Left cardiac atrium (tissue), 4 donors: ENCODE data around the gene NECAB2. TPM values are rescaled to one million over a fixed set of nuclear protein-coding genes. Genes with fewer than 3 reads are reported as not detected.

Experiments used
- ATAC-seq, 2 donors: fragments of 200-7000 bp; cut with Tn5 transposase; one replicate each; pipeline ENCODE4 v1.9.1; 2020; ENCODE audit warnings: mild to moderate bottlenecking in 2 of 2, moderate library complexity in 2 of 2
- DNase-seq: peaks from one replicate; pipeline ENCODE4 v3.0.0-alpha.2; 2020
- intact Hi-C, 2 donors: fragments of 100-400 bp; cut with DNase I; formaldehyde crosslinking; loops; one replicate each; pipeline versions ENCODE4 v1.14.1 to v1.15.1; 2022 to 2023
- total RNA-seq, 2 donors: library from RNA; stranded (reverse); fragmentation: NEBNext Ultra II Directional; extraction: Animal tissue kit (Norgen Biotek cat#: 25700); gene quantifications; one replicate each; pipeline ENCODE4 v1.2.1, GENCODE V29; 2021
- donor health status: DM: no; HTN: yes; CAD: no.
- donor health status: DM: no; HTN: yes; CAD: no; lungs with severe emphysema.
- donor health status: DM: yes; HTN: yes; CAD: no.
- donor health status: Dilated cardiomyopathy.

NECAB2 gene
- total RNA-seq, 2 donors from 2014 or later, result 0.91 TPM; not detected in 1

- intact Hi-C loops, result loop anchor here (5.0 to 10.0 kb wide), 2 partner anchors 204 to 211 kb away; partner anchors contain the start of gene TAF1C (in 1 of the 2)
- ATAC-seq, result no peak
- no peak for DNase-seq
These were observed 5.7 kb downstream of the NECAB2 start for GRCh38 chr16:83973581-83974385.

- intact Hi-C loops, result loop anchor here (5.0 to 10.0 kb wide), 2 partner anchors 203 to 210 kb away; partner anchors contain the start of gene TAF1C (in 1 of the 2)
- DNase-seq (no peak), ATAC-seq (no peak)
These were observed 6.4 kb downstream of the NECAB2 start for GRCh38 chr16:83974475-83974874.

GRCh38 chr16:83975590-83976260 is 7.7 kb downstream of the NECAB2 start:
- intact Hi-C loops, result loop anchor here in 1 of 2 donors (10.0 kb wide), 1 partner anchor 209 kb away; the partner anchor contains the start of gene TAF1C
- DNase-seq (no peak), ATAC-seq (no peak)

- DNase-seq, result no peak
- intact Hi-C loops, result loop anchor here in 1 of 2 donors (10.0 kb wide), 1 partner anchor 208 kb away; the partner anchor contains the start of gene TAF1C
- ATAC-seq, result no peak
These were observed 9.2 kb downstream of the NECAB2 start for GRCh38 chr16:83977056-83977815.

GRCh38 chr16:83978401-83978904 is 10.4 kb downstream of the NECAB2 start:
- ATAC-seq (no peak), DNase-seq (no peak)
- intact Hi-C loops, result loop anchor here in 1 of 2 donors (10.0 kb wide), 1 partner anchor 206 kb away; the partner anchor contains the start of gene TAF1C

GRCh38 chr16:83979441-83979840 is 11.4 kb downstream of the NECAB2 start:
- DNase-seq, result no peak
- intact Hi-C loops, result loop anchor here in 1 of 2 donors (10.0 kb wide), 1 partner anchor 205 kb away; the partner anchor contains the start of gene TAF1C

GRCh38 chr16:83980794-83981193 is 12.8 kb downstream of the NECAB2 start:
- no peak for DNase-seq
- no peak for ATAC-seq
- intact Hi-C loops, result no loop called here

More at GRCh38 chr16:83979441-83979840, 11.4 kb downstream of the NECAB2 start:
- no peak for ATAC-seq

GRCh38 chr16:83981799-83982198 is 13.8 kb downstream of the NECAB2 start:
- intact Hi-C loops, result no loop called here
- ATAC-seq, result no peak
- no peak for DNase-seq

- DNase-seq (no peak), ATAC-seq (no peak)
- intact Hi-C loops, result no loop called here
These were observed 15.4 kb downstream of the NECAB2 start for GRCh38 chr16:83983491-83983890.

GRCh38 chr16:83989300-83989699 is 21.3 kb downstream of the NECAB2 start:
- DNase-seq (no peak), ATAC-seq (no peak)
- intact Hi-C loops, result no loop called here

- intact Hi-C loops, result no loop called here
- no peak for ATAC-seq
These were observed 22.4 kb downstream of the NECAB2 start for GRCh38 chr16:83990492-83990891.

GRCh38 chr16:83992624-83993023 is 24.6 kb downstream of the NECAB2 start:
- intact Hi-C loops, result no loop called here
- DNase-seq (peak; percentile 40), ATAC-seq (peak; percentile 52 to 72)

More at GRCh38 chr16:83990492-83990891, 22.4 kb downstream of the NECAB2 start:
- no peak for DNase-seq

GRCh38 chr16:83994087-83994486 is 26.0 kb downstream of the NECAB2 start:
- ATAC-seq (peak in 1 of 2 donors; percentile 8), DNase-seq (no peak)
- intact Hi-C loops, result no loop called here

- ATAC-seq (no peak), DNase-seq (no peak)
- intact Hi-C loops, result no loop called here
These were observed 26.7 kb downstream of the NECAB2 start for GRCh38 chr16:83994703-83995102.

- ATAC-seq, result peak; percentile 64 to 65
- intact Hi-C loops, result no loop called here
- no peak for DNase-seq
These were observed 27.7 kb downstream of the NECAB2 start for GRCh38 chr16:83995754-83996153.

GRCh38 chr16:83996481-83997252 is 28.6 kb downstream of the NECAB2 start:
- DNase-seq (no peak), ATAC-seq (no peak)
- intact Hi-C loops, result no loop called here

GRCh38 chr16:83998091-83998490 is 30.0 kb downstream of the NECAB2 start:
- intact Hi-C loops, result no loop called here
- ATAC-seq, result no peak
- DNase-seq, result no peak

- ATAC-seq, result no peak
- intact Hi-C loops, result no loop called here
- DNase-seq, result no peak
These were observed 33.1 kb downstream of the NECAB2 start for GRCh38 chr16:84000989-84001642.
